H1 (cell line): Measurements from ENCODE around the gene MCM5.

ENCODE experiments used
- CBX5 ChIP-seq: fragments of 300-800, 300-1000 bp; sonication (generic); IDR thresholded peaks from 2 replicates; pipeline ENCODE4 v1.7.1; 2016; ENCODE audit warnings: antibody characterized with exemption, low read length, low read depth
- CEBPB ChIP-seq: IDR thresholded peaks from 2 replicates; pipeline ENCODE4 v1.6.1; 2012; ENCODE audit warnings: low read depth, low read length
- EP300 ChIP-seq, 2 experiments: IDR thresholded peaks; 1 replicate in 1 of 2; 2 replicates in 1 of 2; pipeline ENCODE4 v1.6.1; 2011 to 2012; ENCODE audit warnings: low read depth in 2 of 2, low read length in 2 of 2, mild to moderate bottlenecking in 2 of 2, borderline replicate concordance in 1 of 2, inconsistent platforms in 1 of 2, moderate library complexity in 1 of 2
- GABPA ChIP-seq: IDR thresholded peaks from 2 replicates; pipeline ENCODE4 v1.6.1; 2011; ENCODE audit warnings: mild to moderate bottlenecking, low read length, moderate library complexity, borderline replicate concordance; ENCODE audit not compliant: insufficient read depth
- GTF2F1 ChIP-seq: IDR thresholded peaks from 2 replicates; pipeline ENCODE4 v1.6.1; 2012; ENCODE audit warnings: low read depth, low read length, improper control_type of control experiment, borderline replicate concordance
- HDAC6 ChIP-seq: IDR thresholded peaks from one replicate; pipeline ENCODE4 v1.7.1; 2012; ENCODE audit warnings: low read depth, mild to moderate bottlenecking, inconsistent platforms, low read length, moderate library complexity
- JUN ChIP-seq: IDR thresholded peaks from 2 replicates; pipeline ENCODE4 v1.6.1; 2011; ENCODE audit warnings: low read depth, mild to moderate bottlenecking, improper control_type of control experiment, low read length
- POLR2A ChIP-seq, 2 experiments: IDR thresholded peaks; 1 replicate in 1 of 2; 2 replicates in 1 of 2; pipeline ENCODE4 v1.6.1; 2011; ENCODE audit warnings: low read depth in 2 of 2, low read length in 2 of 2, mild to moderate bottlenecking in 2 of 2; ENCODE audit errors: control extremely low read depth in 1 of 2
- POLR2AphosphoS5 ChIP-seq: IDR thresholded peaks from 2 replicates; pipeline ENCODE4 v1.6.1; 2011; ENCODE audit warnings: low read depth, low read length
- RFX5 ChIP-seq: IDR thresholded peaks from 2 replicates; pipeline ENCODE4 v1.6.1; 2011; ENCODE audit warnings: low read depth, low read length, improper control_type of control experiment, borderline replicate concordance
- RXRA ChIP-seq: IDR thresholded peaks from 2 replicates; pipeline ENCODE4 v1.6.1; 2011; ENCODE audit warnings: low read depth, mild to moderate bottlenecking, low read length, moderate library complexity; ENCODE audit not compliant: insufficient read depth
- SIN3A ChIP-seq, 2 experiments: IDR thresholded peaks in 1 of 2; conservative IDR thresholded peaks in 1 of 2; 2 replicates each; pipeline ENCODE4 v1.6.1; 2011 to 2012; ENCODE audit warnings: low read length in 2 of 2, improper control_type of control experiment in 1 of 2, low read depth in 1 of 2, mild to moderate bottlenecking in 1 of 2
- TF ChIP-seq, protein P1 (sequence below), 3 experiments: IDR thresholded peaks; 1 replicate in 2 of 3; 2 replicates in 1 of 3; pipeline versions ENCODE4 v1.5.1 to v1.6.1; 2011; ENCODE audit warnings: low read length in 3 of 3, mild to moderate bottlenecking in 3 of 3, inconsistent platforms in 2 of 3, low read depth in 1 of 3, moderate library complexity in 1 of 3; ENCODE audit not compliant: insufficient read depth in 1 of 3; ENCODE audit errors: control extremely low read depth in 1 of 3
- TF ChIP-seq, protein P2 (sequence below): IDR thresholded peaks from 2 replicates; pipeline ENCODE4 v1.6.1; 2011; ENCODE audit warnings: low read length, improper control_type of control experiment

DNA sequence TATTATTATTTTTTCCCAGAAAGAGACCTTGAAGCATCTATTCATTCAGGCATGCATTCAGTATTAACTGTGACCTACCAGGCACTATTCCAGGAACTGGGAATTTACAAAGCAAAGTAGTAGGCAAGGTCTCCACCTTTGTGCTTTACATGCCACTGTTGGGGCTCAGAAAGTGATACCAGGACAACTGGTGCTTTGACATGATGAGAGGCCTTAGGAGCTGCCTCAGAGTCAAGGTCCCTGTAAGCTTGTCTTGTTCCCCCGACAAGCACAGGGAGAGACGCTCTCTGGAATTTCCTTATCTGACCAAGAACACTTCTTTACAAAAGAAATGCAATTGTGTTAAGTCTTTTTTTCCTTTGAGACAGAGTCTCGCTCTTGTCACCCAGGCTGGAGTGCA is 21.3 kb upstream of the MCM5 start:
- TF ChIP-seq, protein P1, sequence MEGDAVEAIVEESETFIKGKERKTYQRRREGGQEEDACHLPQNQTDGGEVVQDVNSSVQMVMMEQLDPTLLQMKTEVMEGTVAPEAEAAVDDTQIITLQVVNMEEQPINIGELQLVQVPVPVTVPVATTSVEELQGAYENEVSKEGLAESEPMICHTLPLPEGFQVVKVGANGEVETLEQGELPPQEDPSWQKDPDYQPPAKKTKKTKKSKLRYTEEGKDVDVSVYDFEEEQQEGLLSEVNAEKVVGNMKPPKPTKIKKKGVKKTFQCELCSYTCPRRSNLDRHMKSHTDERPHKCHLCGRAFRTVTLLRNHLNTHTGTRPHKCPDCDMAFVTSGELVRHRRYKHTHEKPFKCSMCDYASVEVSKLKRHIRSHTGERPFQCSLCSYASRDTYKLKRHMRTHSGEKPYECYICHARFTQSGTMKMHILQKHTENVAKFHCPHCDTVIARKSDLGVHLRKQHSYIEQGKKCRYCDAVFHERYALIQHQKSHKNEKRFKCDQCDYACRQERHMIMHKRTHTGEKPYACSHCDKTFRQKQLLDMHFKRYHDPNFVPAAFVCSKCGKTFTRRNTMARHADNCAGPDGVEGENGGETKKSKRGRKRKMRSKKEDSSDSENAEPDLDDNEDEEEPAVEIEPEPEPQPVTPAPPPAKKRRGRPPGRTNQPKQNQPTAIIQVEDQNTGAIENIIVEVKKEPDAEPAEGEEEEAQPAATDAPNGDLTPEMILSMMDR (IDR thresholded peaks at IDR 0.05; ENCODE audit: control extremely low read depth in 1 of 3, insufficient read depth in 1 of 3, low read depth in 1 of 3, low read length in 3 of 3), result no peak
- no peak for TF ChIP-seq RXRA
- no peak for TF ChIP-seq GTF2F1
- TF ChIP-seq RFX5, result no peak
- TF ChIP-seq CBX5, result no peak
- no peak for TF ChIP-seq POLR2AphosphoS5
- TF ChIP-seq POLR2A (IDR thresholded peaks at IDR 0.05; ENCODE audit: control extremely low read depth in 1 of 2, low read depth in 2 of 2, low read length in 2 of 2), result no peak
- TF ChIP-seq, protein P2, sequence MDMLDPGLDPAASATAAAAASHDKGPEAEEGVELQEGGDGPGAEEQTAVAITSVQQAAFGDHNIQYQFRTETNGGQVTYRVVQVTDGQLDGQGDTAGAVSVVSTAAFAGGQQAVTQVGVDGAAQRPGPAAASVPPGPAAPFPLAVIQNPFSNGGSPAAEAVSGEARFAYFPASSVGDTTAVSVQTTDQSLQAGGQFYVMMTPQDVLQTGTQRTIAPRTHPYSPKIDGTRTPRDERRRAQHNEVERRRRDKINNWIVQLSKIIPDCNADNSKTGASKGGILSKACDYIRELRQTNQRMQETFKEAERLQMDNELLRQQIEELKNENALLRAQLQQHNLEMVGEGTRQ, result no peak
- no peak for TF ChIP-seq JUN
- TF ChIP-seq GABPA, result no peak
- TF ChIP-seq CEBPB, result no peak
- no peak for TF ChIP-seq EP300 (IDR thresholded peaks at IDR 0.05; ENCODE audit: borderline replicate concordance in 1 of 2, low read depth in 2 of 2, low read length in 2 of 2)
- no peak for TF ChIP-seq HDAC6
- no peak for TF ChIP-seq SIN3A (conservative IDR thresholded peaks at IDR 0.05 in 1 of 2, IDR thresholded peaks at IDR 0.05 in 1 of 2; ENCODE audit: low read depth in 1 of 2, low read length in 2 of 2)
